ENCODE results near the gene PIP5K1C.

PIP5K1C gene

GRCh38 chr19:3603121-3603811 lies 97.0 kb downstream of the PIP5K1C start:
- no peak overlapping the region for H3K4me3 ChIP-seq (ENCODE audit: low read depth, low read length)
- no peaks in the 10 kb centered on the region for H3K27me3 ChIP-seq (replicated peaks)

GRCh38 chr19:3601021-3601420 lies 99.2 kb downstream of the PIP5K1C start:
- in situ Hi-C loops (cut with HindIII; ENCODE audit: low pct_ligation_motif_present, low sequenced_read_pairs) = no loop called here
- H3K4me3 ChIP-seq (ENCODE audit: low read depth, low read length) = no peak overlapping the region
- no peak for TF ChIP-seq CTCF (IDR thresholded peaks at IDR 0.05; ENCODE audit: low read depth, low read length, missing control alignments)
- DNase-seq = no peak
- H3K27ac ChIP-seq = no peak overlapping the region
- H3K27me3 ChIP-seq (replicated peaks) = no peaks in the 10 kb centered on the region
- peaks cover 10% of the 10 kb centered on the region for H3K36me3 ChIP-seq (replicated peaks)

More at GRCh38 chr19:3603121-3603811, 97.0 kb downstream of the PIP5K1C start:
- TF ChIP-seq CTCF (IDR thresholded peaks at IDR 0.05; ENCODE audit: low read depth, low read length, missing control alignments) = no peak
- Histone ChIP-seq H3K36me3 (replicated peaks) (peaks cover 10% of the 10 kb centered on the region), H3K27ac (no peak overlapping the region)
- no peak for DNase-seq
- in situ Hi-C loops (cut with HindIII; ENCODE audit: low pct_ligation_motif_present, low sequenced_read_pairs) = no loop called here

- Histone ChIP-seq H3K4me3 (ENCODE audit: low read depth, low read length) (no peak overlapping the region), H3K27me3 (replicated peaks) (no peaks in the 10 kb centered on the region), H3K27ac (no peak overlapping the region), H3K36me3 (replicated peaks) (peaks cover 10% of the 10 kb centered on the region)
- DNase-seq = no peak
- in situ Hi-C loops (cut with HindIII; ENCODE audit: low pct_ligation_motif_present, low sequenced_read_pairs) = no loop called here
- peak; percentile 53 for TF ChIP-seq CTCF (IDR thresholded peaks at IDR 0.05; ENCODE audit: low read depth, low read length, missing control alignments)
Observed at GRCh38 chr19:3599776-3600187, 100.5 kb downstream of the PIP5K1C start.

- no peaks in the 10 kb centered on the region for H3K27me3 ChIP-seq (replicated peaks)
- no peak for DNase-seq
- peaks cover 10% of the 10 kb centered on the region for H3K36me3 ChIP-seq (replicated peaks)
- no peak for TF ChIP-seq CTCF (IDR thresholded peaks at IDR 0.05; ENCODE audit: low read depth, low read length, missing control alignments)
- in situ Hi-C loops (cut with HindIII; ENCODE audit: low pct_ligation_motif_present, low sequenced_read_pairs) = no loop called here
- H3K4me3 ChIP-seq (ENCODE audit: low read depth, low read length) = no peak overlapping the region
- H3K27ac ChIP-seq = no peak overlapping the region
Observed at GRCh38 chr19:3595521-3596061, 104.7 kb downstream of the PIP5K1C start.

- no peaks in the 10 kb centered on the region for H3K27me3 ChIP-seq (replicated peaks)
Observed at GRCh38 chr19:3593156-3593555, 107.1 kb downstream of the PIP5K1C start.

More at GRCh38 chr19:3593156-3593555, 107.1 kb downstream of the PIP5K1C start:
- TF ChIP-seq CTCF (IDR thresholded peaks at IDR 0.05; ENCODE audit: low read depth, low read length, missing control alignments) = peak; percentile 45
- H3K36me3 ChIP-seq (replicated peaks) = no peaks in the 10 kb centered on the region
- DNase-seq = no peak
- no peak overlapping the region for H3K4me3 ChIP-seq (ENCODE audit: low read depth, low read length)
- in situ Hi-C loops (cut with HindIII; ENCODE audit: low pct_ligation_motif_present, low sequenced_read_pairs) = no loop called here
- no peak overlapping the region for H3K27ac ChIP-seq
